ENCODE results near the gene MLKL.

MLKL gene

GRCh38 chr16:74739275-74739674, 38.6 kb upstream of the MLKL start:
- DNase-seq (ENCODE audit: extremely low spot score), result no peak
- TF ChIP-seq TARDBP (IDR thresholded peaks at IDR 0.05) (no peak), L3MBTL2 (conservative IDR thresholded peaks at IDR 0.05) (no peak), ELF4 (IDR thresholded peaks at IDR 0.05) (no peak), PKNOX1 (IDR thresholded peaks at IDR 0.05) (no peak), SP1 (IDR thresholded peaks at IDR 0.05) (no peak)
- ChIA-PET CTCF (no interaction called here), POLR2A (no interaction called here)

GRCh38 chr16:74738816-74739215, 38.2 kb upstream of the MLKL start:
- POLR2A ChIA-PET, result no interaction called here
- no peak for TF ChIP-seq ZNF384 (IDR thresholded peaks at IDR 0.05)
- TF ChIP-seq LEF1 (IDR thresholded peaks at IDR 0.05; ENCODE audit: borderline replicate concordance), result no peak
- DNase-seq (ENCODE audit: extremely low spot score), result no peak
- CTCF ChIA-PET, result no interaction called here

GRCh38 chr16:74738113-74738541, 37.5 kb upstream of the MLKL start:
- no peak for DNase-seq (ENCODE audit: extremely low spot score)
- POLR2A ChIA-PET, result interaction anchor here (1.0 kb wide), 1 partner anchor 37 kb away, joined by 4 read pairs; the partner anchor contains the start of gene FA2H
- CTCF ChIA-PET, result interaction anchor here (0.6 kb wide), 1 partner anchor 22 kb away, joined by 3 read pairs; no protein-coding TSS in a partner anchor
- TF ChIP-seq SUZ12 (IDR thresholded peaks at IDR 0.05) (no peak), PKNOX1 (IDR thresholded peaks at IDR 0.05) (no peak), FOXA1 (IDR thresholded peaks at IDR 0.05) (no peak), SP1 (IDR thresholded peaks at IDR 0.05) (no peak), ARNT (IDR thresholded peaks at IDR 0.05) (no peak), FOXM1 (IDR thresholded peaks at IDR 0.05; ENCODE audit: borderline replicate concordance) (no peak), NFRKB (IDR thresholded peaks at IDR 0.05) (no peak), CTBP1 (IDR thresholded peaks at IDR 0.05; ENCODE audit: borderline replicate concordance) (no peak), ZNF384 (IDR thresholded peaks at IDR 0.05) (no peak), TARDBP (IDR thresholded peaks at IDR 0.05) (no peak), ELF4 (IDR thresholded peaks at IDR 0.05) (no peak), BHLHE40 (IDR thresholded peaks at IDR 0.05; ENCODE audit: borderline replicate concordance) (no peak), FOXK2 (IDR thresholded peaks at IDR 0.05) (no peak), L3MBTL2 (conservative IDR thresholded peaks at IDR 0.05) (no peak), LEF1 (IDR thresholded peaks at IDR 0.05; ENCODE audit: borderline replicate concordance) (no peak), HDGF (IDR thresholded peaks at IDR 0.05; ENCODE audit: borderline replicate concordance) (no peak)

GRCh38 chr16:74737521-74737920, 36.9 kb upstream of the MLKL start:
- POLR2A ChIA-PET, result interaction anchor here (1.0 kb wide), 1 partner anchor 37 kb away, joined by 4 read pairs; the partner anchor contains the start of gene FA2H
- no peak for DNase-seq (ENCODE audit: extremely low spot score)
- TF ChIP-seq FOXK2 (IDR thresholded peaks at IDR 0.05), result no peak
- no peak for TF ChIP-seq FOXM1 (IDR thresholded peaks at IDR 0.05; ENCODE audit: borderline replicate concordance)
- no peak for TF ChIP-seq NFRKB (IDR thresholded peaks at IDR 0.05)
- CTCF ChIA-PET, result no interaction called here

GRCh38 chr16:74736531-74737157, 36.0 kb upstream of the MLKL start:
- TF ChIP-seq ARNT (IDR thresholded peaks at IDR 0.05), result no peak
- no peak for TF ChIP-seq FOXK2 (IDR thresholded peaks at IDR 0.05)
- TF ChIP-seq SUZ12 (IDR thresholded peaks at IDR 0.05), result no peak
- TF ChIP-seq FOXA1 (IDR thresholded peaks at IDR 0.05), result no peak
- no peak for TF ChIP-seq CTBP1 (IDR thresholded peaks at IDR 0.05; ENCODE audit: borderline replicate concordance)
- no peak for TF ChIP-seq BHLHE40 (IDR thresholded peaks at IDR 0.05; ENCODE audit: borderline replicate concordance)
- no peak for TF ChIP-seq SP1 (IDR thresholded peaks at IDR 0.05)
- TF ChIP-seq HDGF (IDR thresholded peaks at IDR 0.05; ENCODE audit: borderline replicate concordance), result no peak
- TF ChIP-seq PKNOX1 (IDR thresholded peaks at IDR 0.05), result no peak
- DNase-seq (ENCODE audit: extremely low spot score), result no peak
- POLR2A ChIA-PET, result no interaction called here
- CTCF ChIA-PET, result no interaction called here

- POLR2A ChIA-PET, result no interaction called here
- CTCF ChIA-PET, result no interaction called here
- DNase-seq (ENCODE audit: extremely low spot score), result no peak
- TF ChIP-seq PKNOX1 (IDR thresholded peaks at IDR 0.05), result no peak
- no peak for TF ChIP-seq LEF1 (IDR thresholded peaks at IDR 0.05; ENCODE audit: borderline replicate concordance)
- no peak for TF ChIP-seq CTBP1 (IDR thresholded peaks at IDR 0.05; ENCODE audit: borderline replicate concordance)
- TF ChIP-seq SUZ12 (IDR thresholded peaks at IDR 0.05), result no peak
- no peak for TF ChIP-seq ELF4 (IDR thresholded peaks at IDR 0.05)
- no peak for TF ChIP-seq BHLHE40 (IDR thresholded peaks at IDR 0.05; ENCODE audit: borderline replicate concordance)
- TF ChIP-seq ZNF384 (IDR thresholded peaks at IDR 0.05), result no peak
- no peak for TF ChIP-seq FOXM1 (IDR thresholded peaks at IDR 0.05; ENCODE audit: borderline replicate concordance)
- no peak for TF ChIP-seq FOXA1 (IDR thresholded peaks at IDR 0.05)
These were observed 34.9 kb upstream of the MLKL start for GRCh38 chr16:74735554-74735953.

GRCh38 chr16:74735162-74735452, 34.4 kb upstream of the MLKL start:
- POLR2A ChIA-PET, result no interaction called here
- CTCF ChIA-PET, result no interaction called here
- no peak for DNase-seq (ENCODE audit: extremely low spot score)
- TF ChIP-seq HDGF (IDR thresholded peaks at IDR 0.05; ENCODE audit: borderline replicate concordance), result no peak
- TF ChIP-seq SP1 (IDR thresholded peaks at IDR 0.05), result no peak
- no peak for TF ChIP-seq TARDBP (IDR thresholded peaks at IDR 0.05)
- TF ChIP-seq ELF4 (IDR thresholded peaks at IDR 0.05), result no peak
- TF ChIP-seq LEF1 (IDR thresholded peaks at IDR 0.05; ENCODE audit: borderline replicate concordance), result no peak
- TF ChIP-seq NFRKB (IDR thresholded peaks at IDR 0.05), result no peak
- no peak for TF ChIP-seq ARNT (IDR thresholded peaks at IDR 0.05)
- no peak for TF ChIP-seq ZNF384 (IDR thresholded peaks at IDR 0.05)
- TF ChIP-seq L3MBTL2 (conservative IDR thresholded peaks at IDR 0.05), result no peak
- no peak for TF ChIP-seq BHLHE40 (IDR thresholded peaks at IDR 0.05; ENCODE audit: borderline replicate concordance)
- TF ChIP-seq PKNOX1 (IDR thresholded peaks at IDR 0.05), result no peak
- TF ChIP-seq FOXA1 (IDR thresholded peaks at IDR 0.05), result no peak
- no peak for TF ChIP-seq SUZ12 (IDR thresholded peaks at IDR 0.05)
- TF ChIP-seq FOXK2 (IDR thresholded peaks at IDR 0.05), result no peak
- TF ChIP-seq CTBP1 (IDR thresholded peaks at IDR 0.05; ENCODE audit: borderline replicate concordance), result no peak
- no peak for TF ChIP-seq FOXM1 (IDR thresholded peaks at IDR 0.05; ENCODE audit: borderline replicate concordance)
